ENCODE measurements around the gene CCDC178.

DNA sequence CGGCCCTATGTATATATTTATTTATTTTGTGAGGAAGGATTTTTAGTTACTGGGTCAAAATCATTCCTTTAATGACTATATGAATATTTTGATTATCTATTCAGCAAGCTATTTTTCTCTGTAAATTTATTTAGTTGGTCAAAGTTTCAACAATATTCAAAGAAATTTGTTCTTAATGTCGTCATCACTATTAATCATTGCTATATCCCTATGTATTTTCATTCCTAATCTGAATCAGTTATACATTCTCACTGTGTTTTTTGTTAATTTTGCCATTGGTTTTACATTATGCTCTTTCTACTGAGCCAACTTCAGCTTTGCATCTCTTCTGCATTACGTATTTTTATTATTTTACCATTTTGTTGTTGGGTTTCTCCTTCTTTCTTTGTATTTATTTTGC lies 105.7 kb downstream of the CCDC178 start:
- TF ChIP-seq, protein P1, sequence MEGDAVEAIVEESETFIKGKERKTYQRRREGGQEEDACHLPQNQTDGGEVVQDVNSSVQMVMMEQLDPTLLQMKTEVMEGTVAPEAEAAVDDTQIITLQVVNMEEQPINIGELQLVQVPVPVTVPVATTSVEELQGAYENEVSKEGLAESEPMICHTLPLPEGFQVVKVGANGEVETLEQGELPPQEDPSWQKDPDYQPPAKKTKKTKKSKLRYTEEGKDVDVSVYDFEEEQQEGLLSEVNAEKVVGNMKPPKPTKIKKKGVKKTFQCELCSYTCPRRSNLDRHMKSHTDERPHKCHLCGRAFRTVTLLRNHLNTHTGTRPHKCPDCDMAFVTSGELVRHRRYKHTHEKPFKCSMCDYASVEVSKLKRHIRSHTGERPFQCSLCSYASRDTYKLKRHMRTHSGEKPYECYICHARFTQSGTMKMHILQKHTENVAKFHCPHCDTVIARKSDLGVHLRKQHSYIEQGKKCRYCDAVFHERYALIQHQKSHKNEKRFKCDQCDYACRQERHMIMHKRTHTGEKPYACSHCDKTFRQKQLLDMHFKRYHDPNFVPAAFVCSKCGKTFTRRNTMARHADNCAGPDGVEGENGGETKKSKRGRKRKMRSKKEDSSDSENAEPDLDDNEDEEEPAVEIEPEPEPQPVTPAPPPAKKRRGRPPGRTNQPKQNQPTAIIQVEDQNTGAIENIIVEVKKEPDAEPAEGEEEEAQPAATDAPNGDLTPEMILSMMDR (IDR thresholded peaks at IDR 0.05; ENCODE audit: low read length), result no peak
- TF ChIP-seq EZH2 (IDR thresholded peaks at IDR 0.05; ENCODE audit: borderline replicate concordance, low read length), result no peak
